Astrocyte (in vitro differentiated cells and primary cell): ENCODE data around the gene GMDS. TPM values are rescaled to one million over a fixed set of nuclear protein-coding genes. Genes with fewer than 3 reads are reported as not detected.

Source experiments
- DNase-seq: peaks from one replicate; pipeline ENCODE4 v3.0.0-alpha.2; 2010; ENCODE audit warnings: low read depth
- FAIRE-seq: peaks from 2 replicates; lab custom pipeline; 2011; peaks lifted over from hg19 to GRCh38; lab: Jason Lieb, UNC
- H2AFZ ChIP-seq: 2 replicates; pipeline ENCODE4 v1.6.0; 2012; ENCODE audit warnings: low read depth, low read length, inconsistent platforms
- H3K27ac ChIP-seq: 2 replicates; pipeline ENCODE4 v1.5.1; 2011; ENCODE audit warnings: low read depth, low read length, inconsistent platforms
- H3K27me3 ChIP-seq: 2 replicates; pipeline ENCODE4 v1.6.0; 2011; ENCODE audit warnings: low read length, inconsistent platforms; ENCODE audit not compliant: insufficient read depth
- H3K36me3 ChIP-seq: 2 replicates; pipeline ENCODE4 v1.5.1; 2011; ENCODE audit warnings: low read length, inconsistent platforms; ENCODE audit not compliant: insufficient read depth
- H3K4me1 ChIP-seq: 2 replicates; pipeline ENCODE4 v1.5.1; 2011; ENCODE audit warnings: low read length, inconsistent platforms; ENCODE audit not compliant: insufficient read depth
- H3K4me2 ChIP-seq: 2 replicates; pipeline ENCODE4 v1.6.0; 2012; ENCODE audit warnings: low read length, inconsistent platforms
- H3K4me3 ChIP-seq: 2 replicates; pipeline ENCODE4 v1.5.1; 2011; ENCODE audit warnings: low read depth, mild to moderate bottlenecking, low read length, inconsistent platforms; ENCODE audit not compliant: insufficient read depth
- H3K79me2 ChIP-seq: 2 replicates; pipeline ENCODE4 v1.6.0; 2012; ENCODE audit warnings: mild to moderate bottlenecking, low read length, inconsistent platforms; ENCODE audit not compliant: insufficient read depth
- H3K9ac ChIP-seq: 2 replicates; pipeline ENCODE4 v1.6.0; 2012; ENCODE audit warnings: mild to moderate bottlenecking, low read length, inconsistent platforms
- H3K9me3 ChIP-seq: 2 replicates; pipeline ENCODE4 v1.5.1; 2012; ENCODE audit warnings: low read depth, mild to moderate bottlenecking, low read length, inconsistent platforms; ENCODE audit not compliant: insufficient read depth
- H4K20me1 ChIP-seq: 2 replicates; pipeline ENCODE4 v1.6.0; 2012; ENCODE audit warnings: low read length, inconsistent platforms; ENCODE audit not compliant: insufficient read depth
- H3K27ac Mint-ChIP-seq: one replicate; pipeline ENCODE4 v1.8.0; 2021; ENCODE audit warnings: mild to moderate bottlenecking, mixed read lengths; ENCODE audit not compliant: unreplicated experiment
- H3K27me3 Mint-ChIP-seq: one replicate; pipeline ENCODE4 v1.8.0; 2021; ENCODE audit warnings: low read depth, mixed read lengths; ENCODE audit not compliant: unreplicated experiment
- H3K36me3 Mint-ChIP-seq: one replicate; pipeline ENCODE4 v1.8.0; 2021; ENCODE audit warnings: low read depth, mixed read lengths; ENCODE audit not compliant: unreplicated experiment
- H3K4me1 Mint-ChIP-seq: one replicate; pipeline ENCODE4 v1.8.0; 2021; ENCODE audit warnings: low read depth, mixed read lengths; ENCODE audit not compliant: unreplicated experiment
- H3K4me3 Mint-ChIP-seq: one replicate; pipeline ENCODE4 v1.8.0; 2021; ENCODE audit warnings: mild to moderate bottlenecking, moderate library complexity, mixed read lengths; ENCODE audit not compliant: unreplicated experiment
- H3K9me3 Mint-ChIP-seq: one replicate; pipeline ENCODE4 v1.8.0; 2021; ENCODE audit warnings: mild to moderate bottlenecking, mixed read lengths; ENCODE audit not compliant: unreplicated experiment
- EZH2 ChIP-seq: IDR thresholded peaks from 2 replicates; pipeline ENCODE4 v1.6.1; 2012; ENCODE audit warnings: mild to moderate bottlenecking, low read length, inconsistent platforms; ENCODE audit not compliant: insufficient read depth
- total RNA-seq: library from RNA; stranded (reverse); gene quantifications from 2 replicates; pipeline ENCODE4 v1.2.1, GENCODE V29; 2021
- TF ChIP-seq, protein P1 (sequence below): IDR thresholded peaks from 2 replicates; pipeline ENCODE4 v1.5.1; 2011; ENCODE audit warnings: low read depth, mild to moderate bottlenecking, inconsistent platforms, low read length, moderate library complexity; ENCODE audit not compliant: insufficient read depth

Gene GMDS
- total RNA-seq, 1 donor from 2014 or later: 9.4 TPM

DNA sequence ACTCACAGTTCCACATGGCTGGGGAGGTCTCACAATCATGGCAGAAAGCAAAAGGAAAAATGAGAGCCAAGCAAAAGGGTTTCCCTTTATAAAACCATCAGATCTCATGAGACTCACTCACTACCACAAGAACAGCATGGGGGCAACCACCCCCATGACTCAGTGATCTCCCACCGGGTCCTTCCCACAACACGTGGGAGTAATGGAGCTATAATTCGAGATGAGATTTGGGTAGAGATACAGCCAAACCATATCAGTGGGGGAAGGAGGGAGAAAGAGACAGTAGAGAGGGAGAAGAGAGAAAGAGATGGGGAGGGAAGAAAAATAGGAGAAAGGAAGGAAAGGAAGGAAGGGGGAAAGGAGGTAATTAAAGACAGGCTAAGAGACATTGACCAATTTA is 30.1 kb downstream of the GMDS start:
- Mint-ChIP-seq H3K27me3 (no peaks in the 10 kb centered on the region), H3K27ac (no peak overlapping the region), H3K4me1 (no peaks in the 10 kb centered on the region), H3K4me3 (no peak overlapping the region), H3K9me3 (no peaks in the 10 kb centered on the region), H3K36me3 (no peaks in the 10 kb centered on the region)
- no peak overlapping the region for H3K4me3 ChIP-seq
- peak overlapping the region; percentile 1 for H3K4me2 ChIP-seq
- H3K9me3 ChIP-seq: no peaks in the 10 kb centered on the region
- no peak overlapping the region for H3K9ac ChIP-seq
- no peaks in the 10 kb centered on the region for H3K36me3 ChIP-seq
- no peak for DNase-seq
- H3K4me1 ChIP-seq: peaks cover 2% of the 10 kb centered on the region
- FAIRE-seq: no peak
- no peak overlapping the region for H3K27ac ChIP-seq
- H3K27me3 ChIP-seq: no peaks in the 10 kb centered on the region
- TF ChIP-seq EZH2: no peak
- TF ChIP-seq, protein P1, sequence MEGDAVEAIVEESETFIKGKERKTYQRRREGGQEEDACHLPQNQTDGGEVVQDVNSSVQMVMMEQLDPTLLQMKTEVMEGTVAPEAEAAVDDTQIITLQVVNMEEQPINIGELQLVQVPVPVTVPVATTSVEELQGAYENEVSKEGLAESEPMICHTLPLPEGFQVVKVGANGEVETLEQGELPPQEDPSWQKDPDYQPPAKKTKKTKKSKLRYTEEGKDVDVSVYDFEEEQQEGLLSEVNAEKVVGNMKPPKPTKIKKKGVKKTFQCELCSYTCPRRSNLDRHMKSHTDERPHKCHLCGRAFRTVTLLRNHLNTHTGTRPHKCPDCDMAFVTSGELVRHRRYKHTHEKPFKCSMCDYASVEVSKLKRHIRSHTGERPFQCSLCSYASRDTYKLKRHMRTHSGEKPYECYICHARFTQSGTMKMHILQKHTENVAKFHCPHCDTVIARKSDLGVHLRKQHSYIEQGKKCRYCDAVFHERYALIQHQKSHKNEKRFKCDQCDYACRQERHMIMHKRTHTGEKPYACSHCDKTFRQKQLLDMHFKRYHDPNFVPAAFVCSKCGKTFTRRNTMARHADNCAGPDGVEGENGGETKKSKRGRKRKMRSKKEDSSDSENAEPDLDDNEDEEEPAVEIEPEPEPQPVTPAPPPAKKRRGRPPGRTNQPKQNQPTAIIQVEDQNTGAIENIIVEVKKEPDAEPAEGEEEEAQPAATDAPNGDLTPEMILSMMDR: no peak
- no peak overlapping the region for H2AFZ ChIP-seq
- no peaks in the 10 kb centered on the region for H3K79me2 ChIP-seq
- H4K20me1 ChIP-seq: peaks cover 10% of the 10 kb centered on the region

DNA sequence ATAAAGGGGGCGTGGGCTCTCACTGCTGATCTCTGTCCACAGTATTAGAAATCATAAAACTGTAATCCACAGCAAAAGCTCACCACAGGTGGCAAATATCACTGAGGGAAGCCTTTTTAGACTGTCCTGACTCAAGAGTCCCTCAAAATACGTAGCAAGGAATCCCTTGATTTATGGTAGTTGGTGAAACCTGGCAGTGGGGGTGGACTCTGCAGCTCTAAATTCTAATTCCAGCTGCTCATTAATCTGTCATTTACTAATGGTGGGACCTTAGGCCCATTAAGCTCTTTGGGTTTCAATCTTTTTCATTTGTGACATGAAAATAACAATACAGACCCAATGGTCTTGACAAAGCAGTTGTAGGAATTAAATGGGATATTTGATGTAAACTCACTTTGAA is 32.3 kb downstream of the GMDS start:
- no peaks in the 10 kb centered on the region for H3K27me3 Mint-ChIP-seq
- Histone ChIP-seq H3K4me2 (no peak overlapping the region), H2AFZ (no peak overlapping the region), H3K4me3 (no peak overlapping the region), H3K27ac (no peak overlapping the region), H3K79me2 (no peaks in the 10 kb centered on the region), H3K9me3 (no peaks in the 10 kb centered on the region), H3K9ac (no peak overlapping the region), H3K4me1 (peaks cover 2% of the 10 kb centered on the region), H3K27me3 (no peaks in the 10 kb centered on the region), H3K36me3 (no peaks in the 10 kb centered on the region), H4K20me1 (peaks cover 17% of the 10 kb centered on the region)
- no peaks in the 10 kb centered on the region for H3K36me3 Mint-ChIP-seq
- no peak overlapping the region for H3K4me3 Mint-ChIP-seq
- no peak for TF ChIP-seq EZH2
- TF ChIP-seq, protein P1: no peak
- H3K27ac Mint-ChIP-seq: no peak overlapping the region
- DNase-seq (no peak), FAIRE-seq (no peak)
- no peaks in the 10 kb centered on the region for H3K9me3 Mint-ChIP-seq
- no peaks in the 10 kb centered on the region for H3K4me1 Mint-ChIP-seq

DNA sequence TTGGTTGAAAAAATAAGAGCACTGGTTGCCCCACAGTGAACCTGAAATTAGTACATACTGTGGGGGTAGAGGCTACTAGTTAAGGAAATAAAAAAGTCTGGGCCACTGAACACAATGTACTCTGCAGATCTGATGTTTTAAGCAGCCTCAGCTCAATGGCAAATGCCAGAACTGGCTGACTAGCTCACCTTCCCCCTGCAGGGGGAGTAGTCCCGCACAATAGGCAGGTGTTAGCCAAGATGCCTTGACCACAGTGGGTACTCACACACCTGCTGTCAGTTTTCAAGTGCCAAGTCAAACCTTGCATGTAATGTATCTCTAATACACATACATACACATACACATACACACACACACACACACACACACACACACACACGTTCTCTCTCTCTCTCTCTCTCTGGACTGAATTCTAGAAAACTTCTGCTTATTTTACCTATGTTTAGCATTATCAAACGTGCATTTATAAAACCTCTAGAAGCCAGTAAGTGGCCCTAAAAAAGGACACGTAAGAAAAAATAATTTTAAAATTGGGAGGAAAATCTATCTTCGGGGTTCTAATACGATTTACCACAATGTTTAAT is 36.1 kb downstream of the GMDS start:
- DNase-seq: no peak
- TF ChIP-seq, protein P1: peak; percentile 40
- TF ChIP-seq EZH2: no peak
- Mint-ChIP-seq H3K36me3 (peaks cover 4% of the 10 kb centered on the region), H3K4me1 (no peaks in the 10 kb centered on the region), H3K4me3 (no peak overlapping the region), H3K27ac (no peak overlapping the region), H3K27me3 (no peaks in the 10 kb centered on the region), H3K9me3 (peaks cover 2% of the 10 kb centered on the region)
- no peaks in the 10 kb centered on the region for H3K36me3 ChIP-seq
- no peaks in the 10 kb centered on the region for H3K9me3 ChIP-seq
- H3K9ac ChIP-seq: no peak overlapping the region
- H3K79me2 ChIP-seq: no peaks in the 10 kb centered on the region
- H3K4me1 ChIP-seq: no peaks in the 10 kb centered on the region
- no peaks in the 10 kb centered on the region for H3K27me3 ChIP-seq
- peaks cover 9% of the 10 kb centered on the region for H4K20me1 ChIP-seq
- H3K27ac ChIP-seq: no peak overlapping the region
- H3K4me2 ChIP-seq: no peak overlapping the region
- FAIRE-seq: no peak
- no peak overlapping the region for H3K4me3 ChIP-seq
- H2AFZ ChIP-seq: no peak overlapping the region
